Heart right ventricle (tissue), 16 donors: ENCODE measurements around the gene STAM2. TPM values are rescaled to one million over a fixed set of nuclear protein-coding genes. Genes with fewer than 3 reads are reported as not detected.
A peak's percentile ranks its signal among the peaks of the same experiment; 100 is the strongest.

Experiments
- ATAC-seq, 8 donors: fragments of 200-7000 bp; cut with Tn5 transposase; one replicate each; pipeline ENCODE4 v1.9.1; 2020; ENCODE audit warnings: mild to moderate bottlenecking in 8 of 8, moderate library complexity in 8 of 8, moderate number of reproducible peaks in 1 of 8
- DNase-seq, 2 donors: peaks; one replicate each; pipeline ENCODE4 v3.0.0-alpha.2; 2020
- H3K27ac ChIP-seq, 10 donors: fragments of 200-600 bp; sonication (generic) in 2 of 10; one replicate each; pipeline versions ENCODE4 v1.5.0 to v1.8.0; 2020 to 2022; ENCODE audit warnings: mild to moderate bottlenecking in 3 of 10
- H3K27me3 ChIP-seq, 7 donors: fragments of 200-600 bp; one replicate each; pipeline ENCODE4 v1.8.0; 2021 to 2022; ENCODE audit warnings: mild to moderate bottlenecking in 2 of 7
- H3K36me3 ChIP-seq, 9 donors: fragments of 200-600 bp; sonication (generic) in 1 of 9; one replicate each; pipeline versions ENCODE4 v1.5.0 to v1.8.0; 2020 to 2022; ENCODE audit warnings: mild to moderate bottlenecking in 2 of 9
- H3K4me1 ChIP-seq, 9 donors: fragments of 200-600 bp; sonication (generic) in 1 of 9; one replicate each; pipeline versions ENCODE4 v1.5.0 to v1.8.0; 2020 to 2022; ENCODE audit warnings: mild to moderate bottlenecking in 4 of 9
- H3K4me3 ChIP-seq, 10 donors: fragments of 200-600 bp; sonication (generic) in 2 of 10; one replicate each; pipeline versions ENCODE4 v1.5.0 to v1.8.0; 2020 to 2022; ENCODE audit warnings: mild to moderate bottlenecking in 7 of 10, moderate library complexity in 2 of 10
- H3K9me3 ChIP-seq, 11 donors: fragments of 200-600 bp in 10 of 11; sonication (generic) in 2 of 11; one replicate each; pipeline versions ENCODE4 v1.5.0 to v1.8.0; 2013 to 2022; ENCODE audit warnings: mild to moderate bottlenecking in 2 of 11, control low read depth in 1 of 11, moderate library complexity in 1 of 11
- CTCF ChIP-seq, 9 donors: fragments of 200-600 bp; sonication (generic) in 2 of 9; IDR thresholded peaks; one replicate each; pipeline versions ENCODE4 v1.5.0 to v1.8.0; 2021 to 2022; ENCODE audit warnings: antibody characterized with exemption in 9 of 9, mild to moderate bottlenecking in 5 of 9, moderate library complexity in 1 of 9
- WGBS, 2 donors: extraction: QIAGEN DNeasy Blood & Tissue Kit; methylation state at CpG; one replicate each; pipeline ENCODE4 v1.1.7; 2013; ENCODE audit warnings: inconsistent platforms in 1 of 2; 5-methylcytosine and 5-hydroxymethylcytosine counted together
- intact Hi-C, 10 donors: fragments of 100-400 bp; cut with DNase I; formaldehyde crosslinking; loops; one replicate each; pipeline versions ENCODE4 v1.11.1 to v1.14.2; 2022
- polyA plus RNA-seq, 2 donors: library from polyadenylated mRNA; stranded (reverse); fragments of 200-250 nt; gene quantifications; one replicate each; pipeline ENCODE4 v1.2.3, GENCODE V29; 2013
- total RNA-seq, 10 donors: library from RNA; stranded (reverse); fragmentation: NEBNext Ultra II Directional in 3 of 10; extraction: Animal tissue kit (Norgen Biotek cat#: 25700) in 3 of 10; gene quantifications; one replicate each; pipeline versions ENCODE4 v1.2.1 to v1.2.4, GENCODE V29; 2021 to 2023
- donor health status: Arrhythmogenic right ventricular cardiomyopathy.
- donor health status: ischemic (EF 13 %, LVEDD 7.1; RV severe dilation, severe dysfunction).
- donor health status: healthy with polysubstance abuse.
- donor health status: DM: no; HTN: yes; CAD: no.
- donor health status: DM: no; HTN: no; CAD: no.
- donor health status: ischemic (EF 25% LVEDD 6.9; RV normal size, moderate dysfunction).
- donor health status: ischemic (EF 25% LVEDD 5.7; RV mildly dilated, moderate dysfunction).
- donor health status: healthy.
- donor health status: DM: yes; HTN: yes; CAD: no.
- donor health status: Ischemic cardiomyopathy.
- donor health status: ischemic (EF 35%, LVEDD 5.7; RV mildly dilated, moderate dysfunction).
- donor health status: nonischemic (EF 11% LVEDD 7.7; RV severe dilation, severe dysfunction).
- donor health status: DM: yes; HTN: yes; CAD: no.
- donor health status: PGD.
- donor health status: ischemic (EF 29% LVEDD 5.4; RV normal size, mild dysfunction).
- donor health status: nonischemic (EF 23%, LVEDD 6.1; RV moderate dilation, normal function).

Gene STAM2
- total and polyA plus RNA-seq, 12 donors = 6.9 to 35.9 (median 25.0) TPM

- peak overlapping the region in 1 of 10 donors; percentile 6 for H3K27ac ChIP-seq
- peaks cover 0 to 27% (median 13%) of the 10 kb centered on the region in 9 donors for H3K4me1 ChIP-seq
- intact Hi-C loops = loop anchor here in 1 of 10 donors (5.0 kb wide), 1 partner anchor 60 kb away; no protein-coding TSS in a partner anchor
- ATAC-seq (peak in 6 of 8 donors; percentile 31 to 56 (median 50)), DNase-seq (peak in 1 of 2 donors; percentile 4)
- no peaks in the 10 kb centered on the region for H3K9me3 ChIP-seq
- H3K4me3 ChIP-seq = peak overlapping the region in 9 of 10 donors; percentile 50 to 82 (median 66)
- 6 to 9% methylated on average over 13 of the region's 13 CpGs for WGBS, 2 donors
- no peak for TF ChIP-seq CTCF (IDR thresholded peaks at IDR 0.05)
- H3K36me3 ChIP-seq = no peaks in the 10 kb centered on the region
- H3K27me3 ChIP-seq = peaks cover 0 to 52% (median 16%) of the 10 kb centered on the region in 7 donors
These were observed 78.2 kb downstream of the STAM2 start for GRCh38 chr2:152097290-152097800.

GRCh38 chr2:152095146-152095545 lies 80.4 kb downstream of the STAM2 start:
- H3K4me3 ChIP-seq = no peak overlapping the region
- H3K36me3 ChIP-seq = no peaks in the 10 kb centered on the region
- no peak overlapping the region for H3K27ac ChIP-seq
- ATAC-seq (no peak), DNase-seq (no peak)
- WGBS, 2 donors = 81% methylated on average over 1 of the region's 1 CpG
- TF ChIP-seq CTCF (IDR thresholded peaks at IDR 0.05) = no peak
- H3K4me1 ChIP-seq = peaks cover 0 to 27% (median 13%) of the 10 kb centered on the region in 9 donors
- no peaks in the 10 kb centered on the region for H3K9me3 ChIP-seq
- intact Hi-C loops = loop anchor here in 1 of 10 donors (5.0 kb wide), 1 partner anchor 58 kb away; no protein-coding TSS in a partner anchor
- peaks cover 0 to 35% (median 5%) of the 10 kb centered on the region in 7 donors for H3K27me3 ChIP-seq

GRCh38 chr2:152094014-152094413 lies 81.5 kb downstream of the STAM2 start:
- Histone ChIP-seq H3K4me1 (peaks cover 0 to 26% (median 7%) of the 10 kb centered on the region in 9 donors), H3K27me3 (peaks cover 0 to 24% (median 0%) of the 10 kb centered on the region in 7 donors), H3K27ac (no peak overlapping the region), H3K36me3 (no peaks in the 10 kb centered on the region), H3K9me3 (no peaks in the 10 kb centered on the region), H3K4me3 (no peak overlapping the region)
- intact Hi-C loops = no loop called here
- TF ChIP-seq CTCF (IDR thresholded peaks at IDR 0.05) = no peak
- WGBS, 2 donors = 93 to 95% methylated on average over 2 of the region's 2 CpGs
- ATAC-seq (no peak), DNase-seq (no peak)

GRCh38 chr2:152093464-152093863 lies 82.1 kb downstream of the STAM2 start:
- DNase-seq (no peak), ATAC-seq (no peak)
- Histone ChIP-seq H3K27ac (no peak overlapping the region), H3K4me3 (no peak overlapping the region), H3K27me3 (peaks cover 0 to 18% (median 0%) of the 10 kb centered on the region in 7 donors), H3K4me1 (peaks cover 0 to 25% (median 6%) of the 10 kb centered on the region in 9 donors), H3K36me3 (no peaks in the 10 kb centered on the region), H3K9me3 (no peaks in the 10 kb centered on the region)
- 47 to 50% methylated on average over 2 of the region's 2 CpGs for WGBS, 2 donors
- TF ChIP-seq CTCF (IDR thresholded peaks at IDR 0.05) = no peak
- intact Hi-C loops = no loop called here
